ELR (cell line): ENCODE results near the gene ZFYVE28.

Experiments used
- DNase-seq: peaks from one replicate; pipeline ENCODE4 v3.0.0-alpha.2; 2015; ENCODE audit warnings: low read depth

The ZFYVE28 gene

DNA sequence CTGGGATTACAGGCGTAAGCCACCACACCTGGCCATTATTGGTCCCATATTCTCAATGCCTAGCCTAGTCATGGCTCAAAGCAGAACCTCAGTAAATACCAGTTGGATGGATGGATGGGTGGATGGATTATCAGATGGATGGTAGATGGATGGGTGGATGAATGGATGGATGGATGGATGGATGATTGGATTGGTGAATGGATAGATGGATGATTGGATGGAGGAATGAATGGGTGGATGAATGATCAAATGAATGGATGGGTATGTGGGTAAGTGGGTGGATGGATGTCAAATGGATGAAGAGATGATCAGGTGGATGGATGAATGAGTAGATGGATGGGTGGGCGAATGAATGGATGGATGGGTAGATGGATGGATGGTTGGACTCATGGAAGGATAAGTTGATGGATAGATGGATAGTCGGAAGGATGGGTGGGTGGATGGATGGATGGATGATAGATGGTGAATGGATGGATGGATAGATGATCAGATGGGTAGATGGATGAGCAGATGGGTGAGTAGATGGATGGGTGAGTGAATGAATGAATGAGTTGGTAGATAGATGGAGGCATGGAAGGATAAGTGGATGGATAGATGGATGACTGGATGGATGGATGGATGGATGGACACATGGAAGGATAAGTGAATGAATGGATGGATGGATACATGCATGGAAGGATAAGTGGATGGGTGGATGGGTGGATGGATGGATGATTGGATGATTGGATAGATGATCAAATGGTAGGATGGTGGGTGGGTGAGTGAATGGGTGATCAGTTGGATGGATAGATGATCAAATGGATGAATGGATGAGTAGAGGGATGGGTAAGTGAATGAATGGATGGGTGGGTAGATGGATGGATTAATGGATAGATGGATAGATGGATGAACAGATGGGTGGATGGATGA, 28.5 kb upstream of the ZFYVE28 start:
- DNase-seq = no peak

DNA sequence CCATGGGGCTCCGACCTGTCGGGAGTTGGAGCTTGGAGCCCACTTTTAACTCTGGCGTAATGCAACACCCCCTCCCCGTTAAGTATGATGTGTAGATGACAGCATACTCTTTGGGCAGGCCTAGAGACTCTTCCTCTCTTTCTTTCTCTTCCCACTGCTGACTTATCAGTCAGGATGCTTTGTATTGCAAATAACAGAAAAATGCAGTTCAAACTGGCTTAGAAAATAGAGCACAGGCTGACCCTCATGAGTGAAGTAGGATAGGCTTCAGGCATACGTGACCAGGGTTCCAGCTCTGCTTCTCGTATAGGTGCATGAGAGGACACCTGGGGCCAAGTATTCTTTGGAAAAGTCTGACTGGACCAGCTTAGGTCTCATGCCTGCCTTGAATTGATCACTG, 27.1 kb upstream of the ZFYVE28 start:
- DNase-seq = no peak

DNA sequence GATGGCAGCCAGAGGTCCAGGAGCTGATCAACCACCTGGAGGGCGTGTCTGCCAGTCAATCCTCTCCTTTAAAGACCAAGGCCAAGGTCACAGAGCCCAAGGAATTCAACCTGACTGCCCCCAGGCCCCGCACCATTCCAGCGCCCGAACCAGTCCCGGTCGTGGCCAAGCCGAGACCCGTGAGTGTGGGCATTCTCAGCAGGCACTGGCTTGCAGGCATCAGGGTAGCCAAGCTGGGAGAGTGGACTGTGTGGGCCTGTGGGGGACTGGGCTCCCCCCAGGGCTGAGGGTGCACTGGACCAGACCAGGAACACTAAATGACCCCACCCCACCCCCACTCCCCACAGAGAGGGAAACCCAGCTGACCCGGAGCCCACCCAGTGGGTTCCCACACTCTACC, 26.7 kb upstream of the ZFYVE28 start:
- DNase-seq = no peak

DNA sequence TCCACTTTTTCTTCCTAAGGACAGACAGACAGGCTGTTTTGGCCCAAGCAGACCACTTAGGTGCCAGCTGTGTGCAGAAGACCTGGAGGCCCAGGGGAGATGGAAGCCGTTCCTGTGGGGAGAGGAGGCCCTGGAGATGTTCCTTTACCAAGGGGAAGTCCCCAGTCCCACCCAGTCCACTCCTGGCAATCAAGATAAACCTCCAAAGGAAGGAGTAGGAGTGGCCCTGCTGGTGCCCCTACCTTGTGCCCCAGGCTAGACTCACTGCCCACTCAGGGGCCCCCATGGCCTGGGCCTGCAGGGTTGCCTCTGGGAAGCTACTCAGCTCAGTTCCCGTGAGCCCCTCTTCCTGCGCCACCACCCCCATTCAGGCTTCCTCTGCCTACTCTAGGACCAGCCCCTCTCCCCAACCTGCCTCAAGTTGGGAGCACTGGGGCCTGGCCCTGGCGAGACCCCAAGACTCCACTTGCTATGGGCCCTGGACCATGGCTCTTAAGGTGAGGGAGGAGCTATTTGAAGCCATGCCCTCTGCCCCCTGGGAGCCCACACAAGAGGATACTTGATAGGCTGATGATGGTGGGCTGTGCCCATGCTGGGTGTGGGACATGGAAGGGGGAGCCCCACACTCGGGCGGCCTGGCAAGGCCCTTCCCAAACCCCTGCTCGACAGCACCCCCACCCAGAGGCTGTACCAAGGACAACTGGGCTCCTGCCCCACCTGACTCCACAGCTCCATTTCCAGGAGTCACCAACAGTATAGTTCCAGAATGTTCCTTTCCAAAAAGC, 25.7 kb upstream of the ZFYVE28 start:
- DNase-seq = no peak

DNA sequence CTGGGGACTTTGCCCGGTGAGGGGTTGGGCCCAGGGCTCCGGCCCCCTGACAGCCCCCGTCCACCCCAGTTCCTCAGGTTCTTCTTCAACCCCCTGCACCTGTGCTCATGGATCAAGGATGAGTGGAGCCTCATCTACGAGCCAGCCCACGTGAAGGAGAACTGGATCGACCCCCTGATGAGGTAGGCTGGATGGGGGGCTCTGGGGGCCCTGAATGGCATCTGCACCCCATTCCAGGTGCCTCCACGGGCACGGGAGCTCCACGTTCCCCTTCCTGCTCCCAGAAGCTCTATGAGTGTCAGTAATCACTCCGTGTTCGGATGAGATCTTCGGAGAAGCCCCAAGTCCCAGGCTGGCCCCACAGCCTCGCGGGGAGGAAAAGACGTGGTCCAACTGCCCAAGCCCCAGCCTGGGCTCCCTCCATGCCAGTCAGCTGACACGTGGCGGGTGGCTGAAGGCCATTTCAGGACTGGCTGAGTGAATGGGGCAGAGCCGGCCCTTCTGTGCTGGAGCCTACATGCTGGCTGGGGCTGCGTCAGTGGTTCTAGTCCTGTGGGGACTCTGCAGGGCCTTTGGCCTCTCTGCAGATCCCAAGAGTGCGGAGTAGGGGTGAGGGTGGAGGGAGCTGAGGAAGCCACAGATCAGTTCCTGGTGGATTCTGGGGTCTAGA, 24.8 kb upstream of the ZFYVE28 start:
- no peak for DNase-seq

- no peak for DNase-seq
These were observed 23.9 kb upstream of the ZFYVE28 start for GRCh38 chr4:2442175-2442993.

DNA sequence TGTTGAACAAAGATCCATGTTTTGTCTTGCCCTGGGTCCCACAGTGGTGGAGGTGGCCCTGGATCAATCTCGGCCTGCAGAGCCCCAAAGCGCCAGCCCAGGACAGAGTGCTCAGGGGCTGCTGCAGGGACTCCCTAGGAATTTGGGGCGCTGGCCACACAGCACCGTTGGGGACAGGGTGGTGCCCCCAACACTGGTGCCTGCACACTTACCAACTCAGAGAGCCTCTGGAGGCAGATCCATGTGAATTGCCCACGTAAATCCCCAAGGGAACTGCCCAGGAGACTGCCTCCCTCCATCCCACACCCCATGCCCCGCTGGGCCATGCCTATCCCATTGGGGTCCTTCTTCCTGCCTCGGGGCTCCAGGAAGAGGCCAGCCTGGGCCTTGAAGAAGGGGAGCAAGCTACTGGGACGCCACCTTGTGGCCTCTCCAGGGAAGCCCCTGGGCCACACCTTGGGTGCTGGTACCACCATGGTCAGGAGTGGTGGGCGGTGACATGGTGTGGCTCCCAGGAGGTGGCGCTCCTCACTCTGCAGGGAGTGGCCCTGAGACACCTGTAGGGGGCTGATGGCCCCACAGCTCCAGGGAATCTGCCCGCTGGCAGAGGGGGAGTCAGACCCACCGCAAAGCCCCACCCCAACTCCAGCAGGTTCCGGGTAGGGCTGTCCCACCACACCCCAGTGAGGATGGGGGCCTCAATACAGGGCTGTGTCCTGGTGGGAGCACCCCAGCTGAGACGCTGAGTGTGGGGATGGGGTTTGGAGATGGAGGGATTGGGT, 23.1 kb upstream of the ZFYVE28 start:
- DNase-seq = peak; percentile 77

DNA sequence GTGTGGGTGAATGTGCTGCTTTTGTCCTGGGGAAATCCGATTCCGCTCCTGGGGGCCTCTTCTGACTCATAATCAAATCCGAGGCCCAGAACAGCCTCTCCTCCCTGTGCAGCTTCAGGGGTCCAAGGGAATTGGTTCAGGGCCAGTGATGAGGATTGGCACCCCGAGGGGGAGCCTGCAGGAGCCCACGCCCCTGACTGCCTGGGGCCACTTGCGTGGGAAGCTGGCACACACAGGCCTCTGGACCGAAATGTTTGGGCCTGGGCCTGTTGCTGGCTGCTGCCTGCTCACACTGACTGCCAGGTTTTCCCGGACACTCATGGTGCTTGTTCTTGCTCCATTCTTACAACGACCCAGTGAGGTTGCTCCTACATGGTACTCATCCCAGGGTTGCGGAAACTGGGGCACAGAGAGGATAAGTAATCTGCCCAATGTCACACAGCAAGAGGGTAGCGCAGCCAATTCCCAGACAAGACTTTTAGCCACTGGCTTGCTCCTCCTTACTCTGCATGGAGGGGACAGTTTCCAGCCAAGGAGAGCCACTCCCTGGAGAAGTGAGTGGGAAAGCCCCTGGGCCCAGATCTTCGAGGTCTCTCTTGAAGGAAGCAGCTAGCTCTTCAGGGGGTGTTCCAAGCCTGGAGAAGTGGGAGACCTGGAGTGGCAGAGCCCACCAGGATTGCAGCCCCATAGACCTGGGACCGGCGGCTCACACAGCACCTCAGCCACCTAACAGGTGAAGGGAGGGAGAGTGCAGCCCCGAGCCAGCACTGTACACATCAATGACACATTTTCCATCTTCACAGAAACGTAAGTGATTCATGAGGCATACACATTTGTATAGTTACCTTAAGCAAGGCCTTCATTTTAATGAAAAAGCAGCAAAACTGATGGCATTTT, 20.6 kb upstream of the ZFYVE28 start:
- DNase-seq = no peak

GRCh38 chr4:2437475-2438215, 19.2 kb upstream of the ZFYVE28 start:
- no peak for DNase-seq

- DNase-seq = no peak
These were observed 18.5 kb upstream of the ZFYVE28 start for GRCh38 chr4:2436761-2437474.

- peak; percentile 12 for DNase-seq
These were observed 17.9 kb upstream of the ZFYVE28 start for GRCh38 chr4:2436301-2436700.

DNA sequence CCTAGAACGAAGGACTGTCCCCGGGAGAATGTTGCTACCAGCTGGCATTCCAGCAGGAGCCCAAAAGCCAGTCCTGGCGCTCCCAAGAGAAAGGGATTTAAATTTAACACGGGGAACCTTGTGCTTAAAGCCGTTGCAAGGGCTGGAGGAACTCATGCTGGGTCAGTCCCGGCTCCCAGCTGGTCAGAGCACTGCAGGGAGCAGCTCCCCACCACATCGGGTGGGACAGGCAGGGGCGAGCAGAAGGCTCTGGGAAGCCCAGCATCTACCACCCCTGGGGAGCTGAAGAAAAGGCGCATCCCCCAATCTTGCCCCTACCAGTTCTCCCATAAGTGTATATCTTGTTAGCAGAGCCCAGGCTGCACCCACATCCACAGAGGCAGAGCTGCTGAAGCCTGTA, 16.0 kb upstream of the ZFYVE28 start:
- DNase-seq = no peak

GRCh38 chr4:2433609-2434350, 15.3 kb upstream of the ZFYVE28 start:
- DNase-seq = no peak

GRCh38 chr4:2432991-2433530, 14.6 kb upstream of the ZFYVE28 start:
- peak; percentile 79 for DNase-seq

DNA sequence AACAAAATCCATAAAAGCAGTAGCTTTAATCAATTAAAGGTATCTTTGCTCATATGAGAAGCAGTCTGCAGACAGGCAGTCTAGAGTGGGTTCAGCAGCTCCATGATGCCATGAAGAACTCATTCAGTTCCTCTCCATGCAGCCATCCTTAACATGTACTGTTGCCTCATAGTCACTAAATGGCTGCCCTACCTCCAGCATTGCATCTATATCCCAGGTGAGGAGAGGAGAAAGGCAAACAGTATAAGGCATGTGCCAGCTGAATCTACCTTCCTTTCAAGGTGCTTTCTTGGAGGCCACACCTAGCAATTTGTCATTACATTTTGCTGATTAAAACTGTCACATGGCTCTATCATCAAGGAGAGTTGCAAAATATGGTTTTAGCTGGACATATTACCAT, 13.6 kb upstream of the ZFYVE28 start:
- DNase-seq = no peak

GRCh38 chr4:2429945-2430757, 11.7 kb upstream of the ZFYVE28 start:
- peak; percentile 23 for DNase-seq
